ENCODE data around the gene FBRSL1. TPM values are rescaled to one million over a fixed set of nuclear protein-coding genes. Genes with fewer than 3 reads are reported as not detected.

FBRSL1 gene
- total RNA-seq, 1 donor from 2014 or later = 43.8 TPM

DNA sequence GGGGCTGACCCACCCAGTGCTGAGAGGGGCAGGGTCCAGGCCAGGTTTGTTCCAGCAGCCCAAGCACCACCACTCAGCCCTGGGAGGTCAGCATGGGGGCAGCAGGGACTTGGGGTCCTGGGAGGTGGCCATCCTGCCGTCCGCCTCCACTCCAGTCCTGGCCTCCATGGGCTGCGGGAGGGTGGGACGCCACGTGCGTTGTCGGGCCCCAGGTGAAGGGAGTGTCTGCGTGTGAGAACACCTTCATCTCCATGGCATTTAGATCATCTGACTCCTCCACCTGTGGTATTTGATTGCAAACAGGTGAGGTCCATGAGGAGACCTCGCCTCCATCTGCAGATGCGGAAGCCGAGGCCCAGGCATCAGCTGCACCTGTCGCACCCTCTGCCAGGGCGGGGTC, 44.1 kb downstream of the FBRSL1 start:
- FAIRE-seq (no peak), DNase-seq (ENCODE audit: low read depth) (no peak)
- TF ChIP-seq, protein P1, sequence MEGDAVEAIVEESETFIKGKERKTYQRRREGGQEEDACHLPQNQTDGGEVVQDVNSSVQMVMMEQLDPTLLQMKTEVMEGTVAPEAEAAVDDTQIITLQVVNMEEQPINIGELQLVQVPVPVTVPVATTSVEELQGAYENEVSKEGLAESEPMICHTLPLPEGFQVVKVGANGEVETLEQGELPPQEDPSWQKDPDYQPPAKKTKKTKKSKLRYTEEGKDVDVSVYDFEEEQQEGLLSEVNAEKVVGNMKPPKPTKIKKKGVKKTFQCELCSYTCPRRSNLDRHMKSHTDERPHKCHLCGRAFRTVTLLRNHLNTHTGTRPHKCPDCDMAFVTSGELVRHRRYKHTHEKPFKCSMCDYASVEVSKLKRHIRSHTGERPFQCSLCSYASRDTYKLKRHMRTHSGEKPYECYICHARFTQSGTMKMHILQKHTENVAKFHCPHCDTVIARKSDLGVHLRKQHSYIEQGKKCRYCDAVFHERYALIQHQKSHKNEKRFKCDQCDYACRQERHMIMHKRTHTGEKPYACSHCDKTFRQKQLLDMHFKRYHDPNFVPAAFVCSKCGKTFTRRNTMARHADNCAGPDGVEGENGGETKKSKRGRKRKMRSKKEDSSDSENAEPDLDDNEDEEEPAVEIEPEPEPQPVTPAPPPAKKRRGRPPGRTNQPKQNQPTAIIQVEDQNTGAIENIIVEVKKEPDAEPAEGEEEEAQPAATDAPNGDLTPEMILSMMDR (IDR thresholded peaks at IDR 0.05; ENCODE audit: insufficient read depth, low read depth, low read length) = no peak
- TF ChIP-seq EZH2 (IDR thresholded peaks at IDR 0.05; ENCODE audit: insufficient read depth, low read length) = no peak
- Mint-ChIP-seq H3K4me1 (ENCODE audit: low read depth, unreplicated experiment) (no peaks in the 10 kb centered on the region), H3K27ac (ENCODE audit: unreplicated experiment) (no peak overlapping the region), H3K9me3 (ENCODE audit: unreplicated experiment) (peaks cover 8% of the 10 kb centered on the region), H3K4me3 (ENCODE audit: unreplicated experiment) (no peak overlapping the region), H3K36me3 (ENCODE audit: low read depth, unreplicated experiment) (peaks cover 27% of the 10 kb centered on the region), H3K27me3 (ENCODE audit: low read depth, unreplicated experiment) (peaks cover 3% of the 10 kb centered on the region)
- Histone ChIP-seq H3K9ac (ENCODE audit: low read length) (no peak overlapping the region), H3K4me3 (ENCODE audit: insufficient read depth, low read depth, low read length) (no peak overlapping the region), H3K4me1 (ENCODE audit: insufficient read depth, low read length) (no peaks in the 10 kb centered on the region), H2AFZ (ENCODE audit: low read depth, low read length) (no peak overlapping the region), H3K36me3 (ENCODE audit: insufficient read depth, low read length) (no peaks in the 10 kb centered on the region), H3K27ac (ENCODE audit: low read depth, low read length) (no peak overlapping the region), H3K79me2 (ENCODE audit: insufficient read depth, low read length) (no peaks in the 10 kb centered on the region), H3K27me3 (ENCODE audit: insufficient read depth, low read length) (no peaks in the 10 kb centered on the region), H4K20me1 (ENCODE audit: insufficient read depth, low read length) (peaks cover 55% of the 10 kb centered on the region), H3K4me2 (ENCODE audit: low read length) (no peak overlapping the region), H3K9me3 (ENCODE audit: insufficient read depth, low read depth, low read length) (no peaks in the 10 kb centered on the region)

DNA sequence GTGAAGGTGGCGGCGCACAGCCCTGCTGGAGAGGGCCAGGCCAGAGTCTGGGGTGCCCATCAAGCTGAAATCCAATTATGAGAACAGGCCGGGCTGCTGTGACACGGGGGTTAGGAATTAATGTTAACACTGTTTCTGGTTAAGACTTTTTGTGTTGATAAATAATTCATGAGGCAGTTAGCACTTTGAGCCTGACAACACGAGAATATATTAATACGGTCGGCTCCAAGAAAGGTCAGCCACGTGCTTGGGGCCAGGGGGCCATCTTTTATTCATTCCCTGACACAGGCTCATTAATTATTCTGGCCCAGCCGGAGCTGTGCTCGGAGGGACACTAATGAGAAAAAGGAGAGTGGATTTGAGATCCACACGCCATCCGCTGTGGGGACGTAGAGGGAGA, 45.1 kb downstream of the FBRSL1 start:
- Histone ChIP-seq H3K27me3 (ENCODE audit: insufficient read depth, low read length) (no peaks in the 10 kb centered on the region), H3K4me1 (ENCODE audit: insufficient read depth, low read length) (no peaks in the 10 kb centered on the region), H3K27ac (ENCODE audit: low read depth, low read length) (no peak overlapping the region), H3K4me2 (ENCODE audit: low read length) (no peak overlapping the region), H3K9me3 (ENCODE audit: insufficient read depth, low read depth, low read length) (no peaks in the 10 kb centered on the region), H3K79me2 (ENCODE audit: insufficient read depth, low read length) (no peaks in the 10 kb centered on the region), H3K4me3 (ENCODE audit: insufficient read depth, low read depth, low read length) (no peak overlapping the region), H3K36me3 (ENCODE audit: insufficient read depth, low read length) (no peaks in the 10 kb centered on the region), H3K9ac (ENCODE audit: low read length) (no peak overlapping the region), H4K20me1 (ENCODE audit: insufficient read depth, low read length) (peaks cover 53% of the 10 kb centered on the region), H2AFZ (ENCODE audit: low read depth, low read length) (no peak overlapping the region)
- no peaks in the 10 kb centered on the region for H3K27me3 Mint-ChIP-seq (ENCODE audit: low read depth, unreplicated experiment)
- H3K9me3 Mint-ChIP-seq (ENCODE audit: unreplicated experiment) = peaks cover 8% of the 10 kb centered on the region
- H3K27ac Mint-ChIP-seq (ENCODE audit: unreplicated experiment) = no peak overlapping the region
- no peaks in the 10 kb centered on the region for H3K4me1 Mint-ChIP-seq (ENCODE audit: low read depth, unreplicated experiment)
- TF ChIP-seq, protein P1 (IDR thresholded peaks at IDR 0.05; ENCODE audit: insufficient read depth, low read depth, low read length) = no peak
- no peak for TF ChIP-seq EZH2 (IDR thresholded peaks at IDR 0.05; ENCODE audit: insufficient read depth, low read length)
- DNase-seq (ENCODE audit: low read depth) = no peak
- H3K4me3 Mint-ChIP-seq (ENCODE audit: unreplicated experiment) = no peak overlapping the region
- H3K36me3 Mint-ChIP-seq (ENCODE audit: low read depth, unreplicated experiment) = peaks cover 24% of the 10 kb centered on the region
- no peak for FAIRE-seq

DNA sequence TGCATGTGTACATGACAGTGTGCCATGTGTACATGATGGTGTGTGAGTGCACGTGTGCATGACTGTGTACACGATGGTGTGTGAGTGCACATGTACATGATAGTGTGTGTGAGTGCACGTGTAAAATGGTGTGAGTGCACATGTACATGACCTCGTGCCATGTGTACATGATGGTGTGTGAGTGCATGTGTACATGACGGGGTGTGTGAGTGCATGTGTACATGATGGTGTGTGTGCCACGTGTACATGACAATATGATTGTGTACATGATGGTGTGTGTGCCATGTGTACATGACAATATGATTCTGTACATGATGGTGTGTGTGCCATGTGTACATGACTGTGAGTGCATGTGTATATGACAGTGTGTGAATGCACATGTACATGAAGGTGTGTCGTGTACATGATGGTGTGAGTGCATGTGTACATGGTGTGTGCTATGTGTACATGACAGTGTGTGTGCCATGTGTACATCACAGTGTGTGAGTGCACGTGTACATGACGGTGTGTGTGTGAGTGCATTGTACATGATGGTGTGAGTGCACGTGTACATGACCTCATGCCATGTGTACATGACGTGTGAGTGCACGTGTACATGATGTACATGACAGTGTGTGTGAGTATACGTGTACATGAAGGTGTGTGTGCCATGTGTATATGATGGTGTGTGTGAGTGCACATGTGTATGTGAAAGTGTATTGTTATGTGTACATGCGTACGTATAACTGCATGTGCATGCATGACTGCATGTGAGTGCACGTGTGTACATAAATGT, 46.3 kb downstream of the FBRSL1 start:
- Histone ChIP-seq H4K20me1 (ENCODE audit: insufficient read depth, low read length) (peaks cover 54% of the 10 kb centered on the region), H3K4me3 (ENCODE audit: insufficient read depth, low read depth, low read length) (no peak overlapping the region), H3K9ac (ENCODE audit: low read length) (no peak overlapping the region), H3K27me3 (ENCODE audit: insufficient read depth, low read length) (no peaks in the 10 kb centered on the region), H3K4me2 (ENCODE audit: low read length) (no peak overlapping the region), H3K36me3 (ENCODE audit: insufficient read depth, low read length) (no peaks in the 10 kb centered on the region), H3K9me3 (ENCODE audit: insufficient read depth, low read depth, low read length) (no peaks in the 10 kb centered on the region), H3K79me2 (ENCODE audit: insufficient read depth, low read length) (no peaks in the 10 kb centered on the region), H3K4me1 (ENCODE audit: insufficient read depth, low read length) (no peaks in the 10 kb centered on the region), H2AFZ (ENCODE audit: low read depth, low read length) (no peak overlapping the region), H3K27ac (ENCODE audit: low read depth, low read length) (no peak overlapping the region)
- TF ChIP-seq, protein P1 (IDR thresholded peaks at IDR 0.05; ENCODE audit: insufficient read depth, low read depth, low read length) = no peak
- no peak for TF ChIP-seq EZH2 (IDR thresholded peaks at IDR 0.05; ENCODE audit: insufficient read depth, low read length)
- H3K27me3 Mint-ChIP-seq (ENCODE audit: low read depth, unreplicated experiment) = no peaks in the 10 kb centered on the region
- H3K4me3 Mint-ChIP-seq (ENCODE audit: unreplicated experiment) = no peak overlapping the region
- peaks cover 23% of the 10 kb centered on the region for H3K36me3 Mint-ChIP-seq (ENCODE audit: low read depth, unreplicated experiment)
- no peaks in the 10 kb centered on the region for H3K4me1 Mint-ChIP-seq (ENCODE audit: low read depth, unreplicated experiment)
- DNase-seq (ENCODE audit: low read depth) = no peak
- peak; percentile 59 for FAIRE-seq
- H3K9me3 Mint-ChIP-seq (ENCODE audit: unreplicated experiment) = peaks cover 8% of the 10 kb centered on the region
- no peak overlapping the region for H3K27ac Mint-ChIP-seq (ENCODE audit: unreplicated experiment)

All from astrocyte (in vitro differentiated cells and primary cell).